Trophoblast cell (in vitro differentiated cells and primary cell): Measurements from ENCODE around the gene WDR36.

Experiments
- DNase-seq, 2 donors: peaks; one replicate each; pipeline ENCODE4 v3.0.0-alpha.2; 2016
- H2AFZ ChIP-seq: 2 replicates; pipeline ENCODE4 v1.6.1; 2013; ENCODE audit warnings: low read length, moderate library complexity, mild to moderate bottlenecking; ENCODE audit not compliant: insufficient read depth, poor library complexity
- H2AK5ac ChIP-seq: 2 replicates; pipeline ENCODE4 v1.6.1; 2013; ENCODE audit warnings: mild to moderate bottlenecking, low read length
- H2BK120ac ChIP-seq: 2 replicates; pipeline ENCODE4 v1.6.1; 2013; ENCODE audit warnings: low read length, mild to moderate bottlenecking, moderate library complexity; ENCODE audit not compliant: insufficient read depth, poor library complexity
- H2BK12ac ChIP-seq: 2 replicates; pipeline ENCODE4 v1.6.1; 2013; ENCODE audit warnings: mild to moderate bottlenecking, low read length, moderate library complexity
- H2BK5ac ChIP-seq: 2 replicates; pipeline ENCODE4 v1.6.1; 2013; ENCODE audit warnings: low read length, low read depth, moderate library complexity, mild to moderate bottlenecking; ENCODE audit not compliant: poor library complexity
- H3K14ac ChIP-seq: 2 replicates; pipeline ENCODE4 v1.6.1; 2013; ENCODE audit warnings: mild to moderate bottlenecking, low read length
- H3K18ac ChIP-seq: 2 replicates; pipeline ENCODE4 v1.6.1; 2013; ENCODE audit warnings: mild to moderate bottlenecking, low read length
- H3K23ac ChIP-seq: 2 replicates; pipeline ENCODE4 v1.6.1; 2013; ENCODE audit warnings: low read length
- H3K27ac ChIP-seq: 2 replicates; pipeline ENCODE4 v1.5.1; 2013; ENCODE audit warnings: low read depth, mild to moderate bottlenecking, inconsistent platforms, low read length, moderate library complexity
- H3K27me3 ChIP-seq: 2 replicates; pipeline ENCODE4 v1.6.1; 2013; ENCODE audit warnings: inconsistent platforms, mild to moderate bottlenecking, low read length, moderate library complexity; ENCODE audit not compliant: insufficient read depth
- H3K36me3 ChIP-seq, 2 experiments: 1 replicate in 1 of 2; 2 replicates in 1 of 2; pipeline ENCODE4 v1.6.1; 2013; ENCODE audit warnings: low read length in 2 of 2, mild to moderate bottlenecking in 2 of 2, moderate library complexity in 1 of 2; ENCODE audit not compliant: insufficient read depth in 2 of 2, control insufficient read depth in 1 of 2
- H3K4ac ChIP-seq: 2 replicates; pipeline ENCODE4 v1.6.1; 2013; ENCODE audit warnings: low read depth, mild to moderate bottlenecking, low read length, moderate library complexity
- H3K4me1 ChIP-seq, 2 experiments: 1 replicate in 1 of 2; 2 replicates in 1 of 2; pipeline ENCODE4 v1.6.1; 2013; ENCODE audit warnings: low read length in 2 of 2, mild to moderate bottlenecking in 2 of 2, moderate library complexity in 1 of 2; ENCODE audit not compliant: insufficient read depth in 2 of 2, control insufficient read depth in 1 of 2
- H3K4me2 ChIP-seq: 2 replicates; pipeline ENCODE4 v1.6.1; 2013; ENCODE audit warnings: inconsistent platforms, mild to moderate bottlenecking, low read length, moderate library complexity
- H3K4me3 ChIP-seq: 2 replicates; pipeline ENCODE4 v1.5.1; 2013; ENCODE audit warnings: mild to moderate bottlenecking, low read depth, low read length, inconsistent platforms
- H3K79me1 ChIP-seq: one replicate; pipeline ENCODE4 v1.6.1; 2013; ENCODE audit warnings: low read length
- H3K79me2 ChIP-seq: 2 replicates; pipeline ENCODE4 v1.6.1; 2013; ENCODE audit warnings: low read length, mild to moderate bottlenecking; ENCODE audit not compliant: control insufficient read depth, insufficient read depth, poor library complexity
- H3K9ac ChIP-seq: 2 replicates; pipeline ENCODE4 v1.6.1; 2013; ENCODE audit warnings: mild to moderate bottlenecking, low read length
- H3K9me3 ChIP-seq: 2 replicates; pipeline ENCODE4 v1.6.1; 2013; ENCODE audit warnings: low read depth, mild to moderate bottlenecking, control low read depth, inconsistent platforms, low read length; ENCODE audit not compliant: insufficient read depth
- H4K12ac ChIP-seq: 2 replicates; pipeline ENCODE4 v1.6.1; 2013; ENCODE audit warnings: low read depth, mild to moderate bottlenecking, low read length, moderate library complexity
- H4K8ac ChIP-seq: 2 replicates; pipeline ENCODE4 v1.6.1; 2013; ENCODE audit warnings: low read depth, mild to moderate bottlenecking, low read length, moderate library complexity
- H4K91ac ChIP-seq: one replicate; pipeline ENCODE4 v1.6.1; 2013; ENCODE audit warnings: low read depth, mild to moderate bottlenecking, low read length, moderate library complexity
- WGBS: extraction: QIAGEN DNeasy Blood & Tissue Kit; methylation state at CpG from one replicate; pipeline ENCODE4 v1.1.7; 2013; ENCODE audit warnings: missing lambda C conversion rate; ENCODE audit not compliant: insufficient read length, insufficient coverage; ENCODE audit errors: extremely low coverage; 5-methylcytosine and 5-hydroxymethylcytosine counted together

Gene WDR36

DNA sequence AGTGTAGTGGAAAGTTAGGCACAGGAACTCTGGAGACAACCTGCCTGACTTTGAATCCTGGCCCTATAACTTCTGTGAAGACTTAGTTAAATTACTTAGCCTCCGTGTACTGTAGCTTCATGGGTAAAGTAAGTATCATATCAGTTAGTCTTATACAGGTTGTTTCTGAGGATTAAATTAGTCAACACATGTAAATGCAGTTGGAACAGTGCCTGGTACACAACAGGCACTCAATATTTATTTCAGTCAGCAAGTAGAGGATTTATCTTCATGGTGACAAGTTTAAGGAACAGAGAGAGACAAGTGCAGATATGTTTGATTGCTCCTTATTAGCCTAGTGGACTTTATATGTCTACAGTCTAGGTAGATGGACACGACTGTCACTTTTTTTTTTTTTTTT lies 17.9 kb upstream of the WDR36 start:
- WGBS: no CpG with 5 or more reads among the region's 2 CpGs
- H4K8ac ChIP-seq: no peak overlapping the region
- DNase-seq: no peak

DNA sequence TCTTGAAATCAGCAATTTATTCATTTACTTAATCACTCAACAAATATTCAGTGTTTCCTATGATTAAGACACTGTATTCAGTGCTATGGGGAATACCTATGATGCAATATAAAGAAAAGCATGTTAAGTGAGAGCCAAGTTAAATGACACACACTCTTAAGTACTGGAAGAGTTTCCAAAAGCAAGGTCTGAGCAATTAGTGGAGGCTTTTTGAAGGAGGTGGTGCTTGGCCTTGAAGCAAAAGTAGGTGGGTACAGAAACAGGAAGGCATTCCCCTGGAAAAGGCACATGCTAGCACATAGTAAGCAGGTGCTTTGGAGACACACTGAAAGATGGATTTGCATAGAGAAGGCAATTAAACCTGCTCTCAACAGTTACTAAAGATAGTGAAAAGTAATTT lies 16.6 kb upstream of the WDR36 start:
- H2AFZ ChIP-seq: no peak overlapping the region
- H3K36me3 ChIP-seq: no peaks in the 10 kb centered on the region
- peaks cover 0 to 5% of the 10 kb centered on the region in 2 experiments for H3K4me1 ChIP-seq
- no peak overlapping the region for H3K9ac ChIP-seq
- no peak overlapping the region for H2AK5ac ChIP-seq
- DNase-seq: no peak
- no peak overlapping the region for H3K18ac ChIP-seq
- no peak overlapping the region for H3K4me2 ChIP-seq
- H3K79me2 ChIP-seq: peaks cover 1% of the 10 kb centered on the region
- H3K27me3 ChIP-seq: peaks cover 11% of the 10 kb centered on the region
- H4K12ac ChIP-seq: no peak overlapping the region
- no peak overlapping the region for H4K8ac ChIP-seq
- H3K27ac ChIP-seq: no peak overlapping the region
- no peak overlapping the region for H2BK12ac ChIP-seq
- H3K4ac ChIP-seq: no peak overlapping the region
- H3K23ac ChIP-seq: no peak overlapping the region
- H2BK120ac ChIP-seq: no peak overlapping the region
- H3K4me3 ChIP-seq: no peak overlapping the region
- H4K91ac ChIP-seq: no peak overlapping the region
- peaks cover 3% of the 10 kb centered on the region for H3K79me1 ChIP-seq
- H3K14ac ChIP-seq: no peak overlapping the region
- H2BK5ac ChIP-seq: no peak overlapping the region
- H3K9me3 ChIP-seq: no peaks in the 10 kb centered on the region

More for the DNA sequence above, 17.9 kb upstream of the WDR36 start:
- H3K27ac ChIP-seq: no peak overlapping the region
- H3K79me1 ChIP-seq: peaks cover 3% of the 10 kb centered on the region
- no peak overlapping the region for H3K4me2 ChIP-seq
- no peak overlapping the region for H3K9ac ChIP-seq
- no peaks in the 10 kb centered on the region for H3K36me3 ChIP-seq
- H2BK12ac ChIP-seq: no peak overlapping the region
- H2BK5ac ChIP-seq: no peak overlapping the region
- H3K4ac ChIP-seq: no peak overlapping the region
- H3K4me1 ChIP-seq: peaks cover 0 to 5% of the 10 kb centered on the region in 2 experiments
- H3K27me3 ChIP-seq: peaks cover 16% of the 10 kb centered on the region
- H4K12ac ChIP-seq: no peak overlapping the region
- peaks cover 1% of the 10 kb centered on the region for H3K79me2 ChIP-seq
- H3K23ac ChIP-seq: no peak overlapping the region
- H2AK5ac ChIP-seq: no peak overlapping the region
- no peak overlapping the region for H3K14ac ChIP-seq
- H4K91ac ChIP-seq: no peak overlapping the region
- no peak overlapping the region for H3K18ac ChIP-seq
- H3K9me3 ChIP-seq: no peaks in the 10 kb centered on the region
- no peak overlapping the region for H3K4me3 ChIP-seq
- H2BK120ac ChIP-seq: no peak overlapping the region
- no peak overlapping the region for H2AFZ ChIP-seq

DNA sequence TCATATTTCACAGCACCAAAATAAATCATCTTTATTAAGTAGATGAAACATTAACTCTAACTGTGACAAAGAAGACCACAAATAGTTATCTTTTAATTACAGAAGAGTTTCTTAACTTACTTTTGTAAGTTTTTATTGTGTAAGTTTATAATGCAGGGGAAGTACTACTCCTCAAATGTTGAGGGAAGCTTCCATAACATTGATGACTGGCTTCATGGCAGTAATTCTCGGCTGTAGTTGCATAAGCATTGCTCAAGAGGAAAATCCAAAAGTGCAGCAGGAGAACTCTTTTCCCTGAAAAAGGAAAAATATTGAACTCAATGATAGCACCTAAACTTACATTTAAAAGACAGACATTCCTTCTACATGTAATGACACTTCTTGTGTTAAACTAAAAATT lies 16.1 kb upstream of the WDR36 start:
- Histone ChIP-seq H3K27me3 (peaks cover 7% of the 10 kb centered on the region), H3K4me1 (peaks cover 0 to 2% of the 10 kb centered on the region in 2 experiments), H4K8ac (no peak overlapping the region), H3K27ac (no peak overlapping the region), H2AFZ (no peak overlapping the region), H3K9ac (no peak overlapping the region), H4K91ac (no peak overlapping the region), H3K79me1 (peaks cover 3% of the 10 kb centered on the region), H3K79me2 (peaks cover 1% of the 10 kb centered on the region), H3K4me2 (no peak overlapping the region), H3K9me3 (no peaks in the 10 kb centered on the region), H3K36me3 (no peaks in the 10 kb centered on the region), H3K23ac (no peak overlapping the region), H2BK5ac (no peak overlapping the region), H2BK12ac (no peak overlapping the region), H3K4me3 (no peak overlapping the region), H2AK5ac (no peak overlapping the region), H4K12ac (no peak overlapping the region), H3K18ac (no peak overlapping the region), H2BK120ac (no peak overlapping the region), H3K4ac (no peak overlapping the region), H3K14ac (no peak overlapping the region)
- no peak for DNase-seq
- WGBS: no CpG with 5 or more reads among the region's 1 CpG

DNA sequence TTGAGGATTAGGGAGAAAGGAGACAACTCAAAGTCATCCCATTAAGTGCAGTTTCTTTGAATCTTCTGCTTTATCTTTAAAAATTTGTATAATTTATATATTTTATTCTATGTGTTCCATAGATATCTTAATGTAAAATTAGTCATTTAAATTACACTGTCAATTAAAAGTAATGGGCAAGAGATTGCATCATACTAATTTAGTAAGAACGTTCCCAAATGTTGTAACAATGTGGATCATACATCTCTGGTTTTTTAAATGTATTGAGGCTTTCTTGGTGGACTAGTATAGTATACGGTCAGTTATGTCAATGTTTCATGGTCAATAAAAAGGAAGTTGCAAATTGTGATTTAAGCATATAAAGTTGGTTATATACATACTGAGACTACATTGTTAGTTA lies 14.5 kb upstream of the WDR36 start:
- no CpG with 5 or more reads among the region's 2 CpGs for WGBS
- Histone ChIP-seq H2AFZ (no peak overlapping the region), H2BK120ac (no peak overlapping the region), H2BK12ac (no peak overlapping the region), H3K4ac (no peak overlapping the region), H3K4me1 (peaks cover 0 to 2% of the 10 kb centered on the region in 2 experiments), H3K79me1 (peaks cover 3% of the 10 kb centered on the region), H3K9ac (no peak overlapping the region), H3K79me2 (peaks cover 1% of the 10 kb centered on the region), H3K27me3 (peaks cover 2% of the 10 kb centered on the region), H3K9me3 (no peaks in the 10 kb centered on the region), H4K91ac (no peak overlapping the region), H4K8ac (no peak overlapping the region), H3K23ac (no peak overlapping the region), H3K27ac (no peak overlapping the region), H2BK5ac (no peak overlapping the region), H3K4me2 (no peak overlapping the region), H3K4me3 (no peak overlapping the region), H4K12ac (no peak overlapping the region), H2AK5ac (no peak overlapping the region), H3K18ac (no peak overlapping the region), H3K14ac (no peak overlapping the region), H3K36me3 (no peaks in the 10 kb centered on the region)
- no peak for DNase-seq
